Duodenal mucosa (tissue), 2 donors: ENCODE data around the gene PTPN5.

Experiments used
- H3K27ac ChIP-seq: one replicate; pipeline ENCODE4 v1.7.0; 2013; ENCODE audit warnings: low read depth, low read length
- H3K27me3 ChIP-seq, 2 donors: one replicate each; pipeline ENCODE4 v1.7.0; 2013; ENCODE audit warnings: low read length in 2 of 2, control low read depth in 1 of 2; ENCODE audit not compliant: insufficient read depth in 2 of 2, control insufficient read depth in 1 of 2
- H3K36me3 ChIP-seq, 2 donors: one replicate each; pipeline ENCODE4 v1.7.0; 2013; ENCODE audit warnings: low read length in 2 of 2, control low read depth in 1 of 2; ENCODE audit not compliant: insufficient read depth in 2 of 2, control insufficient read depth in 1 of 2
- H3K4me1 ChIP-seq, 2 donors: one replicate each; pipeline ENCODE4 v1.7.0; 2013; ENCODE audit warnings: low read length in 2 of 2, control low read depth in 1 of 2; ENCODE audit not compliant: insufficient read depth in 2 of 2, control insufficient read depth in 1 of 2
- H3K4me3 ChIP-seq, 2 donors: one replicate each; pipeline ENCODE4 v1.7.0; 2013; ENCODE audit warnings: low read length in 2 of 2, low read depth in 1 of 2
- H3K9ac ChIP-seq, 2 donors: one replicate each; pipeline ENCODE4 v1.7.0; 2013; ENCODE audit warnings: low read length in 2 of 2, low read depth in 1 of 2
- H3K9me3 ChIP-seq, 2 donors: one replicate each; pipeline ENCODE4 v1.7.0; 2013; ENCODE audit warnings: low read length in 2 of 2, control low read depth in 1 of 2; ENCODE audit not compliant: control insufficient read depth in 1 of 2

The PTPN5 gene

GRCh38 chr11:18704045-18704645 lies 87.5 kb downstream of the PTPN5 start:
- Histone ChIP-seq H3K4me1 (peaks cover 26 to 31% of the 10 kb centered on the region in 2 donors), H3K9me3 (no peaks in the 10 kb centered on the region), H3K9ac (no peak overlapping the region), H3K4me3 (no peak overlapping the region), H3K27me3 (peaks cover 3 to 13% of the 10 kb centered on the region in 2 donors), H3K27ac (no peak overlapping the region), H3K36me3 (no peaks in the 10 kb centered on the region)

GRCh38 chr11:18703001-18703763 lies 88.4 kb downstream of the PTPN5 start:
- Histone ChIP-seq H3K36me3 (no peaks in the 10 kb centered on the region), H3K9me3 (no peaks in the 10 kb centered on the region), H3K4me1 (peaks cover 26 to 35% of the 10 kb centered on the region in 2 donors), H3K27ac (no peak overlapping the region), H3K27me3 (peaks cover 3 to 13% of the 10 kb centered on the region in 2 donors), H3K4me3 (no peak overlapping the region), H3K9ac (no peak overlapping the region)

GRCh38 chr11:18701614-18702216 lies 89.9 kb downstream of the PTPN5 start:
- no peak overlapping the region for H3K27ac ChIP-seq
- H3K9ac ChIP-seq = no peak overlapping the region
- H3K36me3 ChIP-seq = no peaks in the 10 kb centered on the region
- H3K9me3 ChIP-seq = no peaks in the 10 kb centered on the region
- no peak overlapping the region for H3K4me3 ChIP-seq
- peaks cover 3 to 13% of the 10 kb centered on the region in 2 donors for H3K27me3 ChIP-seq
- H3K4me1 ChIP-seq = peaks cover 26 to 36% of the 10 kb centered on the region in 2 donors

GRCh38 chr11:18700872-18701271 lies 90.7 kb downstream of the PTPN5 start:
- H3K27me3 ChIP-seq = peaks cover 3 to 13% of the 10 kb centered on the region in 2 donors
- peaks cover 24 to 30% of the 10 kb centered on the region in 2 donors for H3K4me1 ChIP-seq
- H3K27ac ChIP-seq = no peak overlapping the region
- H3K4me3 ChIP-seq = no peak overlapping the region
- H3K9ac ChIP-seq = no peak overlapping the region
- no peaks in the 10 kb centered on the region for H3K36me3 ChIP-seq
- no peaks in the 10 kb centered on the region for H3K9me3 ChIP-seq

- Histone ChIP-seq H3K36me3 (no peaks in the 10 kb centered on the region), H3K27me3 (peaks cover 3 to 13% of the 10 kb centered on the region in 2 donors), H3K9ac (no peak overlapping the region), H3K4me1 (peaks cover 19 to 25% of the 10 kb centered on the region in 2 donors), H3K4me3 (no peak overlapping the region), H3K9me3 (no peaks in the 10 kb centered on the region), H3K27ac (no peak overlapping the region)
Observed at GRCh38 chr11:18700375-18700774, 91.2 kb downstream of the PTPN5 start.

- Histone ChIP-seq H3K4me1 (peaks cover 14 to 20% of the 10 kb centered on the region in 2 donors), H3K9ac (peak overlapping the region in 1 of 2 donors; percentile 30), H3K27me3 (peaks cover 3 to 13% of the 10 kb centered on the region in 2 donors), H3K9me3 (no peaks in the 10 kb centered on the region), H3K27ac (no peak overlapping the region), H3K4me3 (peak overlapping the region; percentile 63 to 73), H3K36me3 (no peaks in the 10 kb centered on the region)
Observed at GRCh38 chr11:18699848-18700261, 91.7 kb downstream of the PTPN5 start.

- peak overlapping the region; percentile 49 for H3K27ac ChIP-seq
- peak overlapping the region in 1 of 2 donors; percentile 30 for H3K9ac ChIP-seq
- H3K36me3 ChIP-seq = no peaks in the 10 kb centered on the region
- no peaks in the 10 kb centered on the region for H3K9me3 ChIP-seq
- peaks cover 14 to 20% of the 10 kb centered on the region in 2 donors for H3K4me1 ChIP-seq
- peaks cover 3 to 13% of the 10 kb centered on the region in 2 donors for H3K27me3 ChIP-seq
- peak overlapping the region; percentile 63 to 73 for H3K4me3 ChIP-seq
Observed at GRCh38 chr11:18699269-18699596, 92.4 kb downstream of the PTPN5 start.

GRCh38 chr11:18698341-18699268 lies 93.0 kb downstream of the PTPN5 start, which contains the start of gene TMEM86A:
TMEM86A (plus strand) TSS chr11:18698779; CDS start chr11:18698887, 108 bp downstream.
- no peaks in the 10 kb centered on the region for H3K9me3 ChIP-seq
- peaks cover 3 to 13% of the 10 kb centered on the region in 2 donors for H3K27me3 ChIP-seq
- peak within 1 kb of the TSS; percentile 49 for H3K27ac ChIP-seq
- peak within 1 kb of the TSS; percentile 63 to 73 for H3K4me3 ChIP-seq
- H3K4me1 ChIP-seq = peaks cover 14 to 20% of the 10 kb centered on the region in 2 donors
- H3K9ac ChIP-seq = peak within 1 kb of the TSS; percentile 30 to 43
- H3K36me3 ChIP-seq = no peaks in the 10 kb centered on the region

- Histone ChIP-seq H3K9me3 (no peaks in the 10 kb centered on the region), H3K36me3 (no peaks in the 10 kb centered on the region), H3K4me3 (no peak overlapping the region), H3K9ac (no peak overlapping the region), H3K27me3 (peaks cover 3 to 13% of the 10 kb centered on the region in 2 donors), H3K4me1 (peaks cover 14 to 20% of the 10 kb centered on the region in 2 donors), H3K27ac (no peak overlapping the region)
Observed at GRCh38 chr11:18697576-18697975, 94.0 kb downstream of the PTPN5 start.
